Upper lobe of left lung (tissue), 6 donors: ENCODE data around the gene SAMD4B. TPM values are rescaled to one million over a fixed set of nuclear protein-coding genes. Genes with fewer than 3 reads are reported as not detected.
A peak's percentile ranks its signal among the peaks of the same experiment; 100 is the strongest.

Experiments used
- ATAC-seq, 2 donors: fragments of 200-7000 bp; cut with Tn5 transposase; one replicate each; pipeline ENCODE4 v1.9.1; 2022; ENCODE audit warnings: mild to moderate bottlenecking in 2 of 2, moderate library complexity in 2 of 2; ENCODE audit not compliant: low FRiP score in 2 of 2
- DNase-seq, 2 donors: peaks; one replicate each; pipeline ENCODE4 v3.0.0-alpha.2; 2019 to 2020
- H3K27ac ChIP-seq, 4 donors: fragments of 200-600 bp; sonication (generic); one replicate each; pipeline ENCODE4 v1.5.1; 2016 to 2019
- H3K27me3 ChIP-seq, 4 donors: fragments of 200-600 bp; sonication (generic); one replicate each; pipeline ENCODE4 v1.5.1; 2017 to 2019
- H3K36me3 ChIP-seq, 4 donors: fragments of 200-600 bp; sonication (generic); one replicate each; pipeline ENCODE4 v1.5.1; 2016 to 2019
- H3K4me1 ChIP-seq, 4 donors: fragments of 200-600 bp; sonication (generic); one replicate each; pipeline ENCODE4 v1.5.1; 2018 to 2019
- H3K4me3 ChIP-seq, 4 donors: fragments of 200-600 bp; sonication (generic); one replicate each; pipeline ENCODE4 v1.5.1; 2017 to 2019; ENCODE audit warnings: mild to moderate bottlenecking in 2 of 4, moderate library complexity in 1 of 4
- H3K9me3 ChIP-seq, 4 donors: fragments of 200-600 bp; sonication (generic); one replicate each; pipeline ENCODE4 v1.5.1; 2018 to 2019
- EP300 ChIP-seq, 4 donors: sonication (generic); formaldehyde crosslinking; IDR thresholded peaks; one replicate each; pipeline ENCODE4 v1.5.1; 2017; ENCODE audit warnings: antibody characterized with exemption in 4 of 4, control low read depth in 2 of 4
- POLR2A ChIP-seq, 4 donors: fragments of 450-650 bp; IDR thresholded peaks; one replicate each; pipeline ENCODE4 v1.5.1; 2016 to 2017; ENCODE audit warnings: antibody characterized with exemption in 4 of 4, mild to moderate bottlenecking in 2 of 4
- POLR2AphosphoS5 ChIP-seq, 2 donors: sonication (generic); formaldehyde crosslinking; IDR thresholded peaks; one replicate each; pipeline ENCODE4 v1.5.1; 2017; ENCODE audit warnings: antibody characterized with exemption in 2 of 2
- WGBS, 2 donors: methylation state at CpG; one replicate each; pipeline ENCODE4 v1.1.5; 2017 to 2018; 5-methylcytosine and 5-hydroxymethylcytosine counted together
- total RNA-seq, 6 donors: library from RNA; depleted of rRNA in 4 of 6; stranded (reverse); fragments of >200 nt in 4 of 6; gene quantifications; one replicate each; pipeline versions ENCODE4 v1.1.0 to v1.2.1, GENCODE V29; 2016 to 2021
- TF ChIP-seq, protein P1 (sequence below), 6 experiments: fragments of 450-650 bp in 4 of 6; fragments of 200-600 bp in 2 of 6; sonication (generic) in 2 of 6; IDR thresholded peaks; one replicate each; pipeline ENCODE4 v1.5.1; 2016 to 2019; ENCODE audit warnings: antibody characterized with exemption in 6 of 6
- donor health status: DM: no; HTN: no; CAD: no; lungs with moderate emphysema.
- donor health status: DM: no; HTN: yes; CAD: no; lungs with severe emphysema.

SAMD4B gene
- total RNA-seq, 6 donors from 2014 or later: 57.7 to 125 (median 79.3) TPM

DNA sequence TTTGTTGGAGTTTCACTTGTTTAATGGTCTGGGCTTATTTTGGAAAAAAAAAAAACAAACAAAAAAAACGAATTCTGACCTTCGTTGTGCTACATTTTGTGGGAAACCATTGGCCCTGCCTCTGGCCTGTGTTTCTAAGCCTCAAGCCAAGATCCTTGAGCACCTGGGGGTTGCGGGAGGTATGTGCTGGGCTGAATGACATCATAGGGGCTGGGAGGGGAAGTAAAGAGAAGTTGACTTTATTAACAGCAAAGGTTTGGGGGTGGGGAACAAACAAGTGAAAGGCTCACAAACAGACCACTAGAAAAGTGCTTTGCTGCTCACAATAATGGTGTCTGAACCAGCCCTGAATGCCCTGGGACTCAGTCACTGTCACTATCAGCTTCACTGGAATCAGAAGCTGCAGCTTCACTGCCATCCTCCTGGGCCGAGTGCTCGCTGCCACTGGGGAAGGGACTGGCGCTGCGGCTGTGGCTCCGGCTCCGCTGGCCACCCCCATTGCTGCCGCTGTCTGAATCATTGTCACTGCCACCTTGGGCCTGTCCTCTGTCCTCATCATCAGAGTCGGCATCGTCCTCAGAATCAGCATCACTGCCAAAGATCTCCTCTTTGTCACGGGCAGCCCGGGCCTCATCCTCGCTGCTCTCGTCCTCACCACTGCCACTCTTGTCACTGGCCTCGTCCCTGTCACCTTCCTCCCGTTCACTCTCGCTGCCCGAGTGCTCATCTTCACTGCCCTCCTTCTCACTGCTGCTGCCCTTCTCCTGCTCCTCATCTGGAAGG, 43.6 kb downstream of the SAMD4B start:
- H3K27ac ChIP-seq: no peak overlapping the region
- no peaks in the 10 kb centered on the region for H3K27me3 ChIP-seq
- no peaks in the 10 kb centered on the region for H3K9me3 ChIP-seq
- ATAC-seq (no peak), DNase-seq (peak in 1 of 2 donors; percentile 69)
- H3K36me3 ChIP-seq: peaks cover 26 to 84% (median 80%) of the 10 kb centered on the region in 4 donors
- no peak overlapping the region for H3K4me3 ChIP-seq
- no peak for TF ChIP-seq POLR2AphosphoS5 (IDR thresholded peaks at IDR 0.05)
- H3K4me1 ChIP-seq: peaks cover 8 to 14% (median 11%) of the 10 kb centered on the region in 4 donors
- WGBS, 2 donors: 81 to 82% methylated on average over 20 of the region's 20 CpGs

DNA sequence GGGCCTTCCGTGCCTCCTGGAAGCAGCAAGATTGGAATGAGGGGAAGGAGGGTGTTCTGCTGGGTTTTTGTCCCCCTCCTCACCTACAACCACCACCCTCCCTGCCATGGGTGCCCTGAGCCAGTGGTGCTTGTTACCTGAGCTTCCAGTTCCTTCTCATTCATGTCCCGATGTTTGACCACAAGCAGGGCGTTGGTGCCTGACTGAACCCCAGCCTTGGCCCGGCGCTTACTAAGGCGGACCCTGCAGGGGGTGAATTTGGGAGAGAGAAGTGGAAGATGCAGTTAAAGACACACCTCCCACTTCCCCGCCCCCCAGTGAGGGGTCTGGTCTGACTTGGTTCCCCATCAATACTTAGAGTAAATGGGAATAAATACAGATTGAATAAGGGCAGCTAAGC, 44.3 kb downstream of the SAMD4B start:
- no peaks in the 10 kb centered on the region for H3K9me3 ChIP-seq
- 85 to 89% methylated on average over 7 of the region's 7 CpGs for WGBS, 2 donors
- TF ChIP-seq POLR2AphosphoS5 (IDR thresholded peaks at IDR 0.05): no peak
- TF ChIP-seq, protein P1, sequence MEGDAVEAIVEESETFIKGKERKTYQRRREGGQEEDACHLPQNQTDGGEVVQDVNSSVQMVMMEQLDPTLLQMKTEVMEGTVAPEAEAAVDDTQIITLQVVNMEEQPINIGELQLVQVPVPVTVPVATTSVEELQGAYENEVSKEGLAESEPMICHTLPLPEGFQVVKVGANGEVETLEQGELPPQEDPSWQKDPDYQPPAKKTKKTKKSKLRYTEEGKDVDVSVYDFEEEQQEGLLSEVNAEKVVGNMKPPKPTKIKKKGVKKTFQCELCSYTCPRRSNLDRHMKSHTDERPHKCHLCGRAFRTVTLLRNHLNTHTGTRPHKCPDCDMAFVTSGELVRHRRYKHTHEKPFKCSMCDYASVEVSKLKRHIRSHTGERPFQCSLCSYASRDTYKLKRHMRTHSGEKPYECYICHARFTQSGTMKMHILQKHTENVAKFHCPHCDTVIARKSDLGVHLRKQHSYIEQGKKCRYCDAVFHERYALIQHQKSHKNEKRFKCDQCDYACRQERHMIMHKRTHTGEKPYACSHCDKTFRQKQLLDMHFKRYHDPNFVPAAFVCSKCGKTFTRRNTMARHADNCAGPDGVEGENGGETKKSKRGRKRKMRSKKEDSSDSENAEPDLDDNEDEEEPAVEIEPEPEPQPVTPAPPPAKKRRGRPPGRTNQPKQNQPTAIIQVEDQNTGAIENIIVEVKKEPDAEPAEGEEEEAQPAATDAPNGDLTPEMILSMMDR (IDR thresholded peaks at IDR 0.05): no peak
- no peak for TF ChIP-seq EP300 (IDR thresholded peaks at IDR 0.05)
- no peak for TF ChIP-seq POLR2A (IDR thresholded peaks at IDR 0.05)
- H3K27me3 ChIP-seq: no peaks in the 10 kb centered on the region
- peaks cover 8 to 15% (median 11%) of the 10 kb centered on the region in 4 donors for H3K4me1 ChIP-seq
- no peak overlapping the region for H3K4me3 ChIP-seq
- peaks cover 19 to 77% (median 73%) of the 10 kb centered on the region in 4 donors for H3K36me3 ChIP-seq
- no peak for DNase-seq
- no peak for ATAC-seq
- no peak overlapping the region for H3K27ac ChIP-seq

DNA sequence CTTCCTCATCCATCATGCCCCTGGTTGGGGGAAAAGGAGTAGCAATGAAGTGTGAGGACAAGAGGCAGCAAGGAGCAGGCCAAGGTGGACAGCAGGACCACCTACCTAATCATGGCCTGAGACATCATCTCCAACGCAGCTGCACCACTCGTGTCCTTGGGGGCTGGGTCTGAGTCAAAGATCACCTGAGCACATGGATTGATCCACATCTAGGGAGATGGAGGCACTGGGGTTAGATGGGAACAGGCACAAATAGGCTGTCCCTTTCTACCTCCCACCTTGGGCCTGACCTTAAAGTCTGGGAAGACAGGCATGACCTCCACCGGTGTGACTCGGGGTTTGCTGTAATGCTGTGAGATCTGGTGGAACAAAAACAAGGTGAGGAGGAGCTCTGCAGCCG, 46.4 kb downstream of the SAMD4B start:
- H3K4me1 ChIP-seq: peaks cover 19 to 27% (median 20%) of the 10 kb centered on the region in 4 donors
- H3K27ac ChIP-seq: no peak overlapping the region
- H3K27me3 ChIP-seq: no peaks in the 10 kb centered on the region
- TF ChIP-seq EP300 (IDR thresholded peaks at IDR 0.05) (no peak), POLR2A (IDR thresholded peaks at IDR 0.05) (no peak), POLR2AphosphoS5 (IDR thresholded peaks at IDR 0.05) (no peak)
- TF ChIP-seq, protein P1 (IDR thresholded peaks at IDR 0.05): no peak
- WGBS, 2 donors: 91 to 95% methylated on average over 5 of the region's 5 CpGs
- ATAC-seq (no peak), DNase-seq (no peak)
- no peaks in the 10 kb centered on the region for H3K9me3 ChIP-seq
- H3K36me3 ChIP-seq: peaks cover 13 to 65% (median 58%) of the 10 kb centered on the region in 4 donors
- H3K4me3 ChIP-seq: no peak overlapping the region

DNA sequence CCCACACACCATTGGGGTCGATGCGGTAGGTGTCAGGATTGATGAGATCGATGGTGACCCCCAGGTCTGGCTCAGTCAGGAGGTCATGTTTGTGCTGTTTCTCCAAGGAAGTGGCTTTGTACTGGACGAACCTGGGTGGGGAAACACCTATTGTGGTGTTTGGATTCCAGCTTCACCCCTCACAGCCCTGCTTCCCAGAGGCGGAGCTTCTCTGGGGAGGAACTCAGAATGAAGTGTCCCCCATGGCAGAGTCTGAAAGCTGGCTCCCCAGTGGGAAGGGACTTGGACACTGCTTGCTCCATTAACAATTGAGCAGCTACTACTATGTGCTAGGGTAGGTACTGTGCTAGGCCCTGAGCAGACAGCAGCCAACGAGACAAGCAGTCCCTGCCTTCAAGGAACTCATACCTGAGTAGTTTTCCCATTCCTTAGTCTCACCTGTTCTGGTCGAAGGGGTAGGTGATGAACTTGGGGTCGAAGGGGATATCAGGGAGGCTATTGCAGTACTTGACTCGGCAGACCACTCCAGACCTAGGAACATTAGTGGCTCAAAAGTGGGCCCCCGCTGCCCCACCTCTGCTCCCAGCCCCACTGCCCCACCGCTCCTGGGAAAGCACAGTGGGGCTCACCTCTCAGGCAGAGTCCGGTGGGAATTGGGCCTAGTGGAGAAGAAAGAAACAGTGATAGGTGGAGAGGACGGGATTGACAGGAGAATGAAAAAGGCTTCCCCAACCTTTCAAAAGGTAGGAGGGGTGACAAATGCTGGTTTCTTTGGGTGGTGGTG, 47.6 kb downstream of the SAMD4B start:
- Histone ChIP-seq H3K4me1 (peaks cover 19 to 27% (median 20%) of the 10 kb centered on the region in 4 donors), H3K36me3 (peaks cover 13 to 63% (median 59%) of the 10 kb centered on the region in 4 donors), H3K27ac (peak overlapping the region; percentile 93 to 100 (median 98)), H3K27me3 (no peaks in the 10 kb centered on the region), H3K4me3 (peak overlapping the region; percentile 71 to 87 (median 82)), H3K9me3 (no peaks in the 10 kb centered on the region)
- no peak for TF ChIP-seq POLR2A (IDR thresholded peaks at IDR 0.05)
- no peak for TF ChIP-seq EP300 (IDR thresholded peaks at IDR 0.05)
- DNase-seq: no peak
- ATAC-seq: no peak
- 56 to 65% methylated on average over 13 of the region's 13 CpGs for WGBS, 2 donors

DNA sequence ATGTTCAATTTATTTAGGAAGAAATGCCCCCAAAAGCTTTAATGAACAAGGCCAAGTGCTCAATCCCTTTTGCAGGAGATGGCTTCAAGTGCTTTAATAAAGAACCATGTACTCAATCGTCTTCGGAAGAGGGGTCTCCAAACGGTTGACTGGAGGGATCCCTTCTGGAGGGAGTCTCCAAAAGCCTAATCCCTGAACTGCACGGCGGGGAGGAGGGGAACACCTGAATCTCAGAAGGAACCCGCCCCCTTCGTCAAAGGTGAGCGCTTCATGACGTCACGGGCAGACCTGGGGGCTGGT, 48.2 kb downstream of the SAMD4B start:
- DNase-seq: peak in 1 of 2 donors; percentile 74
- H3K27me3 ChIP-seq: no peaks in the 10 kb centered on the region
- H3K36me3 ChIP-seq: peaks cover 13 to 63% (median 58%) of the 10 kb centered on the region in 4 donors
- ATAC-seq: peak in 1 of 2 donors; percentile 20
- 0% methylated on average over 5 to 10 of the region's 10 CpGs for WGBS, 2 donors
- no peaks in the 10 kb centered on the region for H3K9me3 ChIP-seq
- H3K4me1 ChIP-seq: peaks cover 19 to 27% (median 20%) of the 10 kb centered on the region in 4 donors
- H3K4me3 ChIP-seq: peak overlapping the region; percentile 71 to 87 (median 82)
- no peak for TF ChIP-seq POLR2AphosphoS5 (IDR thresholded peaks at IDR 0.05)
- no peak for TF ChIP-seq POLR2A (IDR thresholded peaks at IDR 0.05)
- no peak for TF ChIP-seq EP300 (IDR thresholded peaks at IDR 0.05)
- TF ChIP-seq, protein P1 (IDR thresholded peaks at IDR 0.05): no peak
- H3K27ac ChIP-seq: peak overlapping the region; percentile 93 to 100 (median 98)
